Stimulated activated CD4-positive, alpha-beta T cell treated with anti-CD3 and anti-CD28 coated beads, Interleukin-2, amount 100 ng/mL, for 4 hours (primary cell): ENCODE data around the gene PRDM10.
"Not testable (repeated sequence)": the region's sequence is repeated elsewhere in the genome, so short reads cannot be mapped to it uniquely, and the experiment has no call there.

Experiments
- DNase-seq: peaks from one replicate; pipeline ENCODE4 v3.0.0-alpha.2; 2020; ENCODE audit warnings: low read depth

PRDM10 gene

DNA sequence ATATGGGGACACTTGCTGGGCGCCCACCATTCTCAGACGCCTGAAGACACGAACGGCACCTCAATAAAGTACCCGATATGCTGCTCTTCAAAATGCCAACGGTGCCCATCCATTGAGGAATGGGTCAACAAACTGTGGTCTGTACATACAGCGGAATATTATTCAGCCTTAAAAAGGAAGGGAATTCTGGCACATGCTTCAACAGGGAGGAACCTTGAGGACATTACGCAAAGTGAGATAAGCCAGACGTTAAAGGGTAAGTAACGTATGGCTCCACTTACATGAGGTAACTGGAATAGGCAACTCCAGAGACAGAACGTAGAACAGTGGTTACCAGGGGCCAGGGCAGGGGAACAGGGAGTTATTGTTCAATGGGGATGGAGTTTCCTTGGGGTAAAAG is 28.0 kb downstream of the PRDM10 start:
- no peak for DNase-seq

DNA sequence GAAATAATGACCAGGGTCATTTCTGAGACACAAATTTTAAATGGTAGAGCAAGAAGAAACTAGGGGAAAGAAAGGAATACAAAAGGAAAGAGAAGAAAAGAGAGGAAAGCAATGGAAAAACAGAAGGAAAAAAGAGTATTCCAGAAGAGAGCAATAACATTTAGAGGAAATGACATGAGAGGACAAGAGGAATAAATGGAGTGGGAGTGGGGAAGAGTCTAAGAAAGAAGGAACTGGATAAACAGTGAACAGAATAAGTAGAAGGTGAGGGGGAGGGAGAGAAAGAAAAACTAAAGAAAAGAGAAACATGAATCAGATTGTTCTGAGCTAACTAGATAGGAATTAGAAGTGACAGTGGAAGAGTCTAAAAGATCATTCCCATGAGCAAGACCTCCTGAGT is 28.4 kb downstream of the PRDM10 start:
- DNase-seq, result no peak

DNA sequence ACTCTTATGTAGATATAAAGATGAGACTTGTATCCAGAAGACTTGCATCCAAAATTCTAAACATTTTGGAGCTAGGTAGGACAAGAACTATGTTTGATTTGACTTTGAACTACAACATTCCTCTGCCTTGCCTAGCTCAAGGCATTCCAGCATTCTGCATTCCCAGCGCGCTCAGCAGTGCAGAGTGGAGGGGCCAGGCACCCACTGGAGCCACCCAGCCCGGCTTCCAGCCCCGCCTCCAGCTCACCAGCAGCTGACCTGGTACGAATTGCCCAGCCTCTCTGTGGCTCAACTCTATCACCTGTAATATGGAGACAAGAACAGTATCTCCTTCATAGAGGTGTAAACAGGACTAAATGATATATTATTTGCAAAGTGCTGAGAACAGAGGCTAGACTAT is 28.8 kb downstream of the PRDM10 start:
- no peak for DNase-seq

DNA sequence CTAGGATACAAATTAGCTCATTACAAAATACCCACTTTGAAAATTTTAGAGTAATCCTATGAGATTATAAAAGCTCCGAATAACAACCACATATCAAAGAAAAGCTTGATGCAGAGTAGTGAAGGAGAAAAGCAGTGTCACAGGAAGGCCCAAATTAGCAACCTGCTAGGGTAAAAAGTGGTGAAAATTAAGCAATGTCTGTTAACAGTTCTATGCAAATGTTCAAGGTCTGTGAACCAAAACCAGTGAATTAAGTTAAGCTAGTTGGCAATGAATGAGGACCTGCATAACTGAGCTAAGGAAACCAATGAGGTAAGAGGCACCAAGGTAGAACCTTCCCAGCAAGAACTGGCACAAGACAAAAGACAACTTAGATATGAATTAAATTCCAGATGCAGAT is 29.6 kb downstream of the PRDM10 start:
- no peak for DNase-seq

DNA sequence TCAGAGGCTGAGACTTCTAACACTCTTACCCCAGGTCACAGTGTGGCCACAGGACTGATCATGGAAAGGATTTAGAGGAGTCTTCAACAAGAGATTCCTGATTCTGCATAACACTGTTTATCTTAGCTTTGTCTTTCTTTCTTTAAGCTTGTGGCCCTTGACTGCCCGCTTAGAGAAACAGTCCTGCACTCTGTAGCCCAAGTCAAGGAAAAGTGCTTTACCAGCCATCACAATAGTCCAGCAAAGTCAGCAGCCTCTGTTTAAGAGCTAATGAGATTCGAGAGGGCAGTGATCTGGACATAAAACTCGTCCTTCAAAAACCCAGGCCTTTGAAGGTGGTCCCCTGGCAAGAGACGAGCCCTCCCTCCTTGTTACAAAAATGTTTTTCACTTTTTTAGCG is 30.0 kb downstream of the PRDM10 start:
- DNase-seq, result no peak

DNA sequence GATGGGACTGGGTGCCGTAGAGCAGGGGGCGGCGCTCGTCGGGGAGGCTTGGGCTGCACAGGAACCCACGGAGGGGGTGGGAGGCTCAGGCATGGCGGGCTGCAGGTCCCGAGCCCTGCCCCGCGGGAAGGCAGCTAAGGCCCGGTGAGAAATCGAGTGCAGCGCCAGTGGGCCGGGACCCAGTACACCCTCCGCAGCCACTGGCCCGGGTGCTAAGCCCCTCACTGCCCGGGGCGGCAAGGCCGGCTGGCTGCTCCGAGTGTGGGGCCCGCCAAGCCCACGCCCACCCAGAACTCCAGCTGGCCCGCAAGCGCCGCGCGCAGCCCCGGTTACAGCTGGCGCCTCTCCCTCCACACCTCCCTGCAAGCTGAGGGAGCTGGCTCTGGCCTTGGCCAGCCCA is 30.8 kb downstream of the PRDM10 start:
- not testable (repeated sequence) for DNase-seq

DNA sequence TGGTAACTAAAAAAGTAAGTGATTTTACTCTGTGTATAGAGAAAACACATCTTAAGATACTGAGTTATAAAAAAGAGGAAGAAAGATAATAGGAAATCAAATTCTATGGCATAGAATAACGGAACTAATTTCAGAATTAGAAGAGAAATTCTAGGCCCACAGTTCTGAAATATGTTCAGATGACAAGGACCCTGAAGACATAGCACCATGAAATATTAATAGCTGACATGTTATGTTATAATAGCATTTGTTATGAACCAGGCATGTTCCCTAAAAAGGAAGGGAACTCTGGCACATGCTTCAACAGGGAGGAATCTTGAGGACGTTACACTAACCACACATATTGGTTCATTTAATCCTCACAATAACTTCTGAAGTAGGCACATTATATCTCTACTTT is 32.7 kb downstream of the PRDM10 start:
- DNase-seq, result no peak

DNA sequence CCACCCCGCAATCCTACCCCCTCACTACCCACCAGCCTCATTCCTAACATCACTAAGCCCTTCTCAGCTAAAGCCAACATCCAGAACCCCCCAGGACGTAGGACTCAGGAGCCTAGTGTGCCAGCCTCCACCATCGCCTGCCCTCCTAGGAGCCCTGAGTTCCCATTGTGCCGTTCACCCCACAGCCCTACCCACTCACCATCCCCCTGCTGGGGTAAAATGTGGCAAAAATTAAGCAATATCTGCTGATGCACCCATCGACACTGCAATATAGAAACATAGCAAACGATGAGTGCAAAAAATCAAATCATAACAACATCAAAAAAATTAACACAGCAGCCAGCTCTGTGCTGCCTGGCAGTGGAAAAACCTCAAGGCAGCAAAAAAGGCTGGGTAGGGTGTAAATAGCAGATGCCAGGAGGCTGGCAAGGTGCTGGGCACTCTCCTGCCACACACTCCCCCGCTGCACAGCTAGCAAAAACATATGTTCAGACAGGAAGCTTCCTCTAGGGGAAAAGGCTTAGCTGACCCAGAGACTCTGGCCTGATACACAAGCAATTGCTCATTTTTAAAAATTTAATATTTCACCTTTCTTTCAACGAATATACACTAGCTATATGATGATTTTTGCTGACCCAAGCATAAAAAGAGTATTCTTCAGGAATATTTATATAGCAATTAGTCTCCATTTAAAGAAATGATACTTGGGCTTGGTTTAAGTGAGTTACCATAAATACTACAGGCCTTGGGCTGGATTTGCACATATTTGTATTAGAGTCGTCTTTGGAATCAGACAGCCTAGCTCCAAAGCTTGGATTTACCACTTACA is 33.8 kb downstream of the PRDM10 start:
- DNase-seq, result no peak

DNA sequence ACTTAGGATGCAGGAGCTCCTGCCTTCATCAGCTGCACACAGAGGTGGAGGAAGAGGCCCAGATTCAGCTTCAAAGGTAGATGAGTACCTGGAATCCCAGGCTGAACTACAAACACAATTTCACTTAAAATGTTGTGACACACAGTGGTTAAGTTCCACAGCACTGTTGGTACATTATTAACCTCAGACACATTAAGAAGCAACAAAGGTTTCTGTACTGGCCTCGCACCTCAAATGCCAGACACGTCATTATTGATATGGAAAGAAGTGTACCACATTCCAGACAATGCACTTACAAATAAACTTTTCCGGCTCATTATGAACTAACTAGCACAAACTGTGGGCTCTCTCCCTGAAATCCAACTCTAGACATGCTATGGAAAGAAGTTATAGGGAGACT is 34.6 kb downstream of the PRDM10 start:
- no peak for DNase-seq

DNA sequence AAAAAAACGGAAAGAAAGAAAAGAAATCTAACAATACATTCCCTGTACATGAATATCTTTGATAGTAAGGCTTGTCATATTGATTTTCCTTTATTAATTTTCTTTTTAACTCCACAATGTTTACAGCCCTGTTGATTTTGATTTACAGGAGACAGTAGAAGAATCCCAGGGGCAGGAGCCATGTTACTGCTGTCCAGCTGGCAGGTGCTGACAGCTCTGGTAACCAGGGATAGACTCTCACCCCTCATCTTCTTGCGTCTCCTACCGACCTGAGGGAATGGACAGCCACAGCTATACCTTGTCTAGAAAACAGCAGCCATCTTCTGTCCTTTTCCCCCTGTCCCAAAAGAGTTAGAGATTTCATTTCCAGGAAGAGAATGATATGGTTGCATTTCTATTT is 37.4 kb downstream of the PRDM10 start:
- no peak for DNase-seq

DNA sequence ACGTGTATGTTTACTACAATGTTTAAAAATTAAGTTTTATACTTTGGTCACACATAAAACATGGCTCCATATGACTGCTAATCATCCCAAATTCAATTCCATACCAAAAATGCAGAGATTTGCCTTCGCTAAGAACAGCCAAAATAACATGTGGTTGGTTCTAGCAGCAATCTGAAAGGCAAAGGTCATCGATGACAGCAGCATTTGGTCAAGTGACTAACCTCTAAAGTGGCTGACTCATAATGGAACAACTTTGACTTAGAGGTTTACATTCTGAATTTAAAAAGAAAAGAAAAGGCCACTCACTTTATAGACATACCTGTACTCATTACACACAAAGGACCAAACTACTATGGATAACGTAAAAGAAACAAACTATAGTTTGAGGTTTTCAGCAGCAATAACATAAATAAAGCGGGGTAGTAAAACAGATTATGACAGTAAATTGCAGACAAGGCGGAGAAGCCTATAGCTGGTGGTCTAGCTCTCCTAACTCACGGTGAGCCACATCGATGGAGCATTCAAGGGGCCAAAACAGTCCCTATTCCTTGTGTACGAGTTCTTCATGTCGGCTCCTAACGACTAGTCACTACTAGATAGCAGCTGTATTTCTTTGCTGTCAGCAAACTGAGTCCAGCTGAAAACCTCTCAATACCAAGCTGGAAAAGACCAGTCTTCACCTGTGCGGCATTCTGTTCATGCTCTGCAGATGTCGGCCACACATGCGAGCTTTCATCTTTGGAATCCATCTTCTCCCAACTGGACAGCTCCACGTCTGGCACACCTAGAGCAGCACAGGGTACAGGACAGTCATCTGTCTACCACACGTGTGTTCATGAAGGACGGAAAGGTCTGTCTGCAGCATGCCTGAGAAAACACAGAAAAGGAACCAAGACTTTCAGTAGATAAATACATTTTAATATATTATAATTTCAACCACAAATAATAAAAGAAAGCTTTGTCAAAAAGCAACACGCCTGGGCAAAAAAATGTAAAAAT is 42.1 kb downstream of the PRDM10 start:
- DNase-seq, result no peak

DNA sequence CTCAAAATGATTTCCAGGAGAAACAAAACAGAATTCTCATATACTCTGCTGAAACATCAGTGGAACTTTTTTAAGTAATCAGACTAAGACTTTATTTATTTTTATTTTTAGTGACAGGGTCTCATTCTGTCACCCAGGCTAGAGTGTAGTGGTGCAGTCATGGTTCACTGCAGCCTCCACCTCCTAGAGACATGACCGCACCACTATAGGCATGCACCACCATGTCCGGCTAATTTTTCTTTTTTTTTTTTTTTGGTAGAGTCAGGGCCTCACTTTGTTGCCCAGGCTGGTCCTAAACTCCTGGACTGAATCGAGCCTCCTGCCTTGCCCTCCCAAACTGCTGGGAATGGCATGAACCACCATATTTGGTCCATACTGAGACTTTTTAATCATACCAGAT is 42.9 kb downstream of the PRDM10 start:
- no peak for DNase-seq

DNA sequence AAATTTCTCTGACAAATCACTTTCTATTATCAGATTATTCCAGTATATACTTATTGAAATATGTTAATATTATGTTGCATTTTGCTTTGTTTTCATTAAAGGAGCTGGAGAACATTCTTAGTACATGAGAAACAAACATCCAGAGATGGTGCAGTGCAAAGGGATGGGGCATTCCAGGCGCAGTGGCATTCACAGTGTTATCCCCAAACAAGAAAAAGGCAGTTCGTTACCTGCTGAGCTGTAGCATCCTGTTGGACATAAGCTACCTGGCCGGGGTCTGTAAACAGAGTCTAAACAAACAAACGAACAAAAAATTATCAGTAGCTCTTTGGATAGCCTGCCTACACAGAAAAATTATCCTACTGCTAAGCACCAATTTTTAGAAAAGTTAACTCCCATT is 47.4 kb downstream of the PRDM10 start:
- DNase-seq, result no peak

DNA sequence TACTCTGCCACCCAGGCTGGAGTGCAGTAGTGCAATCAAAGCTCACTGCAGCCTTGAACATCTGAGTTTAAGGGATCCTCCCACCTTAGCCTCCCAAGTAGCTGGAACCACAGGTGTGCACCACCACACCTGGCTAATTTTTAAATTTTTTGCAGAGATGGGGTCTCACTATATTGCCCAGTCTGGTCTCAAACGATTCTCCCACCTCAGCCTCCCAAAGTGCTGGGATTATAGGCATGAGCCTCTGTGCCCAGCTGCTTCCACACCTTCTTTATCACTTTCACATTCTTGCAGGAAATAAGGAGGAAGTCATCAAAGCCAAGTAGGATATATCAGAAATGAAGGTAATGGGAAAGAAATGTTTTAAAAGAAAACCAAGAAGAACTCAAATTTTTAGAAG is 47.9 kb downstream of the PRDM10 start:
- DNase-seq, result not testable (repeated sequence)

DNA sequence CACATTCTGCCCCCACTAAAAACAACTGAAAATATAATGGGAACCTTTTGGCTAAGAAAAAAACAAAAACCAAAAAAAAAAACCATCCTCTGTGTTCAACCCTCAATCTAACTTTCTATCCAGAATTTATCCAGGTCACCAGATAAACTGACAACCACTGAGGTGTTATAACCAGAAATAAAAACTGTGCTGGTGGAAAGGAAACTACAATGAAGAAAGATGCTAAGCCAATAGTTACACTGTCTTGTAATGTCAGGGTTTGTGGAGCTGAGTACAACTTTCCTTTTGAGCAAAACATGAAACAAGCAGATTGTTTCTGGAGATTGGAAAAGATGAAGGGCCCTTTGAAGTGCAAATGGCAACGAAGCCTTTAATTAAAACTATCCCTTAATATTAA is 50.8 kb downstream of the PRDM10 start:
- no peak for DNase-seq

DNA sequence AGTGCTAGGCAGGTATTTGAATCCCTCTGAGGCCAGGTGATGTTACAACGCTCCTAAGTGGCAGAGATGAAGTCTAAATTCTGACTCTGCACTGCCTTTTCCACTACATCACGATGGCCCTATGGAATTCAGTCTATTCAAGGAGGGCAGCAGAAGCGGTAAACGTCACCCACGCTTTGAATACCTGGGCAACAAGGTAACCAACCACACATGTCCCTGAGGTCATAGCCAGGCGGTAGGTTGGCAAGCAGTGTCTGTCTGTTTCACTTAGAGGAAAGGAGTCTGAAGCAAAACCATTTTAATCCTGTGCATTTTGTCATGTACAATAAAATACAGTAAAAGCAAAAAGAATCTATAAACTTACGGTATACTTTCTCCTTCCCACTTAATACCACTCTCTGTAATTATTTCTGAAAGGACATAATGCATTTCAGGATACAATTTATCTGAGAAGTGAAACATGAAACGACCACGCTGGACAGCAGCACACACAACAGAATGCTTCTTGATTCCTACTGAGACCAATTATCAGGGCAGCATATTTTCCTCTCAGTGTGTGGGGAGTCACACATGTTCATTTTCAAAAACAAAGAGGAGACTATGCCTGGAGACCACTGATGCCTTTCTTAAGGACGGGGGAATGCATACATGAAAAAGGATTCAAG is 51.3 kb downstream of the PRDM10 start:
- DNase-seq, result no peak

DNA sequence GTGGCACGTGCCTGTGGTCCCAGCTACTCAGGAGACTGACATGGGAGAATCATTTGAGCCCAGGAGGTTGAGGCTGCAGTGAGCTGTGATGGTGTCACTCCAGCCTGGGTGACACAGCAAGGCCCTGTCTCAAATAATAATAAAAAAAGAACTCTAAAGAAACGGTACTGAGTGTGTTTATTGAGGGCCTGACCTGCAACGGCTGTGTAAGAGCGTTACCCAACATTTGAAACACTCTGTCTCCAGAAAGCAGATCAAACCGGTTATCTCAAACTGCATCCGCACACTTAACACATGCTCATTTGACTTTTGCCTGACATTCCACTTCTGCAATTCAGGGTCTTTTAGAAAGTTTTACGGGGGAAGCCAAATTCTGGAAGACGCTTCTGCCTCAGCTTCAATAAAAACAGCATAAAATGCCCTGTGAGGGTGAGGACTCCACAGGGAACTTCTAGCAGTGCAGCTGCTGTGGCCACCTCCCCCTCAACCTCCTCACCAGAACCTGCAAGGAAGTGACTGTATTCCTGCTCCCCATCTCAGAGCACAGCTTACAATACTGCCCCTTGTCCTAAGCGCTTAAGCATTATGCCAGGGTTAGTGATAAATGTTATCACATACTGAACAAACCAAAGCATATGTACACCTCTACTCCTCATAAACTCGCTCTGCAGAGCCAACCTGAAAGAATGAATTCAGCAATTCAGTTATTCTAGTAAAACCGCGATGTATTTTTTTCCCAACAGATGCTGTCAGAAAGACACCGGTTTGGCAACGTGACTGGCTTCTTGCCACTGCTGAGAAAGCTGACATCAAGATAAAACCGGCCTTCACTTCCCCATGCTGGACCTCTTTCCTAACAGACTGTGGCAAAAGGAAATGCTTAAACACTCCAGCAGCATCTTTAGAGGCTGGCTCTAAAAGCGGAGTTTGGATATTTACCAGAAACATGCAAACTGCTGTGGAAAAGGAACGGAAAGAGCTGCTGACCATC is 52.2 kb downstream of the PRDM10 start:
- no peak for DNase-seq

DNA sequence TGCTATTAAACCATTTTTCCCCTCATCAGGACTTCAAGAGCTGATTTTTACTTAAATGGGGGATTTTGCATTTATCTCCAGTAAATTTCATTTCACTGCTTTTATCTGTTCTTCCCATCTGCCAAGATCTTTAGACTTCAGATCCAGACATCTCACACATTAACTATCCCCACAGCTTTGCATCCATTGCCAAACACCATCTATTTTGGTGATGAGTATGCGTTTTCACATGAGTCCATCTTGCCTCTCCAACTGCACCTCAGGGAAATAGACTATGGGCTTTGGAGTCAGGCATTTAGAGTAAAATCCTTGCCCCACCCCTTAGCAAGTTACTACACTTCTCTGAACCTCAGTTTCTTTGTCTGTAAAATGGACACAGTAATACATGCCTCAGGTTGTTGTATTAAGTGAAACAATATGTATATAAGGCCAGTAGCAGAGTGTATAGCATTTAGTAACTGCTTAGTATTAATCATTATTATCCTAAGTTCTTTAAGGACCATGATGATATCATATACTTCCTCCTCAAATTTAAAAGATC is 53.6 kb downstream of the PRDM10 start:
- no peak for DNase-seq

DNA sequence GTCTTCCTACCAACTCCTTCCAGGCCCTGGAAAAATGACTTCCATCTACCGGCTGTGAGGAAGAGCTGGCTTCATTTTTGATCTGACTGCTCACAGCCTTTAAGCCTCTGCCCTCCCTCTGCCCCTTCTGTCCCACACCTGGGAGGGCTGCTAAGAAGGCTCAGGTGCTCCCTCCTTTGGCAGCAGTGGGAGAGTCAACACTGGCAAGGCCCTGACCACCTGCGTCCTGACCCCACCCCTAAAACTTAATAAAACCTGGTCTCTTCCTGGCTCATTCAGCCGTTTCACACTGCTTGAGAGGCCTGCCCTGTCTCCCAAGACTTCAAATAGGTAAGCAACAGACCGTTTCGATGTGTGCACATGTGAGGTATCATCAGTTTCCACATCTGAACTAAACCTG is 55.2 kb downstream of the PRDM10 start:
- no peak for DNase-seq

DNA sequence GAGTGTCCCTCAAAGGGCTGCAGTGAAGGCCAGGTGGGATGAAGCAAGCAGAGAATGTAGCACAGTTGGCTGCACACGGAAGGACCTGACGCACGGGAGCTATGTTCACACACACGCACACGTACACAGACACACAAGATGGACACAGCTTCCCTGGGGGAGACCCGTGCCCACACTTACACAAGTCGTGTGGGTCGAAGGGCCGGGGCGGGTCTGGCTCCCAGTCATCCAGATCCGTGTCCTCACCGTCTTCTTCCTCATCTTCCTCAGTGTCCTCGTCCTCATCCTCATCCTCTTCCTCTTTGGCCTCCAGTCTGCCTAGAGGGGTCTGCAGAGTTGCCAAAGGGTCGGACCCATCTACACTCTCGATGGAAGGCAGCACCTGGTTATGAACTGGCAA is 55.7 kb downstream of the PRDM10 start:
- no peak for DNase-seq

DNA sequence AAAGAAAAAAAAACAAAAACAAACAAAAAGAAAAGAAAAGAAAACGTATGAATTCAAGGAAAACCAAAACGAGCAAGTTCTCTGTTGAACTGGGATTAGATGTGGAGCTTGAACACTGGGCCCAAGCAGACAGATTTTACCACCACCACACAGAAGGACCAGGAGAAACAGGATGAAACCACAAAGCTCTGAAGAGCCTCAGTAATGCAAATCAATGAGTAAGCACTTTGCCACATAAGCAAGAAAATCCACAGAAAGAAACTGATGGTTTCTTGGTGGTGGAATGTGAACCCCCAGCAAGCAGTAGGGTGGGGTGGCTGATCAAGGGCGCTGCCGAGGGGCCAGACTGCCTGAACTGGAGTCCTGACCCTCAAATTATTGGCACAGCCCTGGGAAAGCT is 56.4 kb downstream of the PRDM10 start:
- no peak for DNase-seq
